GM18498 (cell line): ENCODE data around the gene PLD3.

Experiments used
- ATAC-seq: cut with Tn5 transposase; IDR thresholded peaks from one replicate; pipeline ENCODE4 v1.9.1; 2021; ENCODE audit warnings: mild to moderate bottlenecking, moderate library complexity; ENCODE audit not compliant: unreplicated experiment

Gene PLD3

GRCh38 chr19:40425450-40426287 is 77.2 kb downstream of the PLD3 start, which contains the start of gene SERTAD1:
Gene SERTAD1 (minus strand): TSS chr19:40425992. CDS start chr19:40423546, 2,446 bp downstream.
- peak; percentile 79 for ATAC-seq
